VCaP (cell line): ENCODE results near the gene FOXA2.

Source experiments
- H3K27ac ChIP-seq: fragments of 450-650 bp; 2 replicates; pipeline ENCODE4 v1.5.1; 2017
- TF ChIP-seq, protein P1 (sequence below): fragments of 450-650 bp; conservative IDR thresholded peaks from 2 replicates; pipeline ENCODE4 v1.5.1; 2017; ENCODE audit warnings: mild to moderate bottlenecking, moderate library complexity

Gene FOXA2

DNA sequence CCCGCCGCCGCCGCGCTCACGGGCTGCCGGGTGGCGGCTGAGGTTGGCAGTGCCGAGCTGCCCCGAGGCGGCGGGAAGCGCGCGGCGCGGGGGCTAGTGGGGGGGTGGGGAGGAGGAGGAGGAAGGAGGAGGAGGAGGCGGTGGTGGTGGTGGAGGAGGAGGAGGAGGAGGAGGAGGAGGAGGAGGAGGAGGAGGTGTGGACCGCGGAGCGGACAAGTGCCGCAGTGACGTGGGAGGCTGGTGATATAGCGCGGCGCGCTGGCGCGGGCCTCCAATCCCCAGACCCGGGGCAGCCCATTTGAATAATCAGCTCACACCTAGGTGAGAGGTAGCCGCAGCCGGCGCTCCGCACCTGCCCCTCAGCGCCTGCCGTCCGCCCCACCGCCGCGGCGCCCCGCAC, at the start of gene FOXA2:
Gene FOXA2, minus strand, starts transcription at position 51 of the 400 bp plus-strand sequence. CDS start 294 bp downstream, outside the sequence.
- TF ChIP-seq, protein P1, sequence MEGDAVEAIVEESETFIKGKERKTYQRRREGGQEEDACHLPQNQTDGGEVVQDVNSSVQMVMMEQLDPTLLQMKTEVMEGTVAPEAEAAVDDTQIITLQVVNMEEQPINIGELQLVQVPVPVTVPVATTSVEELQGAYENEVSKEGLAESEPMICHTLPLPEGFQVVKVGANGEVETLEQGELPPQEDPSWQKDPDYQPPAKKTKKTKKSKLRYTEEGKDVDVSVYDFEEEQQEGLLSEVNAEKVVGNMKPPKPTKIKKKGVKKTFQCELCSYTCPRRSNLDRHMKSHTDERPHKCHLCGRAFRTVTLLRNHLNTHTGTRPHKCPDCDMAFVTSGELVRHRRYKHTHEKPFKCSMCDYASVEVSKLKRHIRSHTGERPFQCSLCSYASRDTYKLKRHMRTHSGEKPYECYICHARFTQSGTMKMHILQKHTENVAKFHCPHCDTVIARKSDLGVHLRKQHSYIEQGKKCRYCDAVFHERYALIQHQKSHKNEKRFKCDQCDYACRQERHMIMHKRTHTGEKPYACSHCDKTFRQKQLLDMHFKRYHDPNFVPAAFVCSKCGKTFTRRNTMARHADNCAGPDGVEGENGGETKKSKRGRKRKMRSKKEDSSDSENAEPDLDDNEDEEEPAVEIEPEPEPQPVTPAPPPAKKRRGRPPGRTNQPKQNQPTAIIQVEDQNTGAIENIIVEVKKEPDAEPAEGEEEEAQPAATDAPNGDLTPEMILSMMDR: no peak
- no peak within 1 kb of the TSS for H3K27ac ChIP-seq

DNA sequence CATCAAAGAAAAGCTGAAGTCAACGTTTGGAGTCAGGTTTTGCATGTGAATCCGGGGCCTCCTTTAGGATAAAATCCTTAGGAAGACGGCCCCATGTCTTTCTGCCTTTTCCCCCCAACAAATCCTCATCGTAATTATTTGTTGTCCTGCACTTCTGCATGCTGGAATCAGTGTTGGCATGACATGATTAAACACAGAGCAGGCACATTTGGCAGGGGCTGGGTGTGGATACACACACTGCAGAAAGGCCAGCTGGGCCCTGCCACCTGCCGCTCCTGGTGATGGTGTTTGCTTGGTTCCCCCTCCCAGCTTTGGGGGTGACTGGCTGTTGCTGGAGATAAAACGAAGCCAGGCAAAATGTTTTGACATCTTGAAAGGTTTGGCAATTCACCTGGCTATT, 46.3 kb upstream of the FOXA2 start:
- H3K27ac ChIP-seq: peak overlapping the region; percentile 30
- TF ChIP-seq, protein P1: no peak

DNA sequence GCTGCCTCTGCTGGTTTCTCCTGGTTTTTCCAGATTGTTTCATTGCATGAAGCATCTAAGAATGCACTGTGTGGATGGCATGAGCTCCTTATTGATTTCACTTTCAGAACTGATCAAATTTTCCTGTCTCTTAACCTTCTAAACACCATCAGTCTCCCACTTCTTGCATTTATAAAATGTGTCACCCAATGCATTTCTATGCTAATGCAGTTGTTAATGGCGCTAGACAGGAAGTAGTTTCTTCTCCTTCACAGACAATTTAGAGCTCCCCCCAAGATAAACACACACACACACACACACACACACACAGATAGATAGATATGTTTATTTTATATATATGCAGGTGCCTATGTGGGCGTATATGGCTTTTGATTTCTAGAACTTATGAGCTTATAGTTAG, 45.6 kb upstream of the FOXA2 start:
- TF ChIP-seq, protein P1: no peak
- H3K27ac ChIP-seq: no peak overlapping the region; the same call in 1 of the 2 replicates

DNA sequence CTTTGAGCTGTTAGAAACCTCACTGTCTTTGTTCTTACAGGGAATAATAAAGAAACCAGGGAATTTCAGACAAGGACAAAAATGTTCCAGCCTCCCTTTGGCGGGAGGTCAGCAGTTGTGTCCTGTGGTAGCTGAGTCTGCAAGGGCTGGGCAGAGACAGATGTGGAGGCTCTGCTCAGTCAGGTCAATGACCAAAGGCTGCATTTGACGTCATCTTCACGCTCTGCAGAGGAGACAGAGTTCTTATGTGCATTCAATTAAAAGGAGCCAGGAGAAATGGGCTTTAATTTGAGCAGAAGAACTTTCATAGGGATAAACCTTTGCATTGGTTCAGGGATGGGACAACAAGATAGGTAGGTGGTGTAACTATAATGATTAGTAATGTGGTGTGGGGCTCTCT, 45.1 kb upstream of the FOXA2 start:
- H3K27ac ChIP-seq: no peak overlapping the region
- TF ChIP-seq, protein P1: no peak

DNA sequence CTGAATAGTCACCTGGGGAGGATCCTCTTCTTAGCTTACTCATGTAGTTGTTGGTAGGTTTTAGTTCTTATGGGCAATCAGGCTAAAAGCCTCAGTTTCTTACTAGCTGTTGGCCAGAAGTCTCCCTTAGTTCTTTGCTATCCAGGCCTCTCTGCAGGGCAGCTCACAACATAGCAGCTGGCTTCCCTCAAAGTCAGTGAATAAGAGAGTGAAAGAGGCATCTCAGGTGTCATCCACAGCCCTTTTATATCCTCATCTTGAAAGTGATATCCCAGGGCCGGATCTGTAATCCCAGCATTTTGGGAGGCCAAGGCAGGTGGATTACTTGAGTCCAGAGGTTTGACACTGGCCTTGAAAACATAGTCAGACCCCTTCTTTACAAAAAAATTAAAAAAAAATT, 42.1 kb upstream of the FOXA2 start:
- TF ChIP-seq, protein P1: no peak
- no peak overlapping the region for H3K27ac ChIP-seq

DNA sequence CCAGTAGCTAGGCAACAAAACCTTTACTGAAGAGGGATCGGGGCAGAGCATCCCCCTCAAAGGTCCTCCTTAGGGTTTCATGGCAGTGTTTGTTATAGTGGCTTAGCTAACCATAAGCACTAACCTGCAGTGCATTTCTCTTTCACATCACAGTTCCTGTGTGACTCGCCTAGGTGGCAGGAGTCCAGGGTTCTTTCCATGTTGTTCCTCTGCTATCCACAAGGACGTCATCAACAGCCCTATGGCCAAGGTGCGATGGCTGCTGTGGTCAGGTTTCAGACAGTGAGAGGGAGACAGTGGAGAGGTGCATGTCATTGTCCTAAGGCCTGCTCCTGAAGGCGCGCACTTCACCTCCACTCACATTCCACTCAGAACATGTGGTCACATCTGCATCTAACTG, 38.8 kb upstream of the FOXA2 start:
- TF ChIP-seq, protein P1: 0 out of 2 replicates have a peak, but pooled peaks have one; percentile 6
- H3K27ac ChIP-seq: no peak overlapping the region

DNA sequence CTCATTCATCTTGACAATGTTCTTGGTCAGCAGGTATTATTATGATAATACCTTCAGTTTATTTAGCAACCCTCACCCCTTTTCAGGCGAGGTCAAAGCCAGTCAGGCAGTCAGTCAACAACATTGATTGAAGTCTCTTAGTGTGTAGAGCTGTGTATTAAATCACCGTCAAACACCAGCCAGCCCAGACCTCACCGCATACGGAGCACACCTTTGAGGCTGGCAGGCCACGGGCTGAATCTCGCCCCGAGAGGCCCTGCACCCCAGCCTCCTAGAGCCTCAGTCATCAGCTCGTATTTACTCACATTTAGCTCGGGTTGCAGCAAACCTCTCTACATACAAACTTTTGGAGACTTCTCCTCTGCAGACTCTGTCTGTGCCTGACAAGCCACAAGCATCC, 36.0 kb upstream of the FOXA2 start:
- TF ChIP-seq, protein P1: no peak
- no peak overlapping the region for H3K27ac ChIP-seq

DNA sequence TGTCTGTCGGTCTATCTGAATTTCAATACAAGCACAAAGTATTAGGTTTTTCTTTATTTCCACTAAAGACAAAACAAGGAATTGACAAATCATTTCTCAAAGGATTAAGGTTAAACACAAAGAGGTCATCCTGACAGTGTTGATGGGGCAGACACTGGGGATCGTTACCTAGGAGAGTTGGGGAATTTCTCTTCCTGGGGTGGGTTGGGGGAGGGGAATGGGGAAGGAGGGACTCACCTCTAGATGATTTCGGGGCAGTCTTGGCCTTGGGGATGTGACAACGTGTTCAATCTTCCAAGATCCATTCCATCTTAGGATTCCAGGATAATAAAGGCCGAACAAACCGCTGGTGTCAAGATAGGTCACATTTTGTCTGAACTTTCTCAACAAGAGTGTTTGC, 35.4 kb upstream of the FOXA2 start:
- H3K27ac ChIP-seq: no peak overlapping the region
- TF ChIP-seq, protein P1: no peak
